DMS79 treated with DMSO at 0.1 percent for 48 hours (cell line): ENCODE results near the gene SIK1.
"Not testable (repeated sequence)": the region's sequence is repeated elsewhere in the genome, so short reads cannot be mapped to it uniquely, and the experiment has no call there.

Experiments
- DNase-seq: peaks from one replicate; lab custom pipeline; 2025; lab: John Stamatoyannopoulos, UW

Gene SIK1

DNA sequence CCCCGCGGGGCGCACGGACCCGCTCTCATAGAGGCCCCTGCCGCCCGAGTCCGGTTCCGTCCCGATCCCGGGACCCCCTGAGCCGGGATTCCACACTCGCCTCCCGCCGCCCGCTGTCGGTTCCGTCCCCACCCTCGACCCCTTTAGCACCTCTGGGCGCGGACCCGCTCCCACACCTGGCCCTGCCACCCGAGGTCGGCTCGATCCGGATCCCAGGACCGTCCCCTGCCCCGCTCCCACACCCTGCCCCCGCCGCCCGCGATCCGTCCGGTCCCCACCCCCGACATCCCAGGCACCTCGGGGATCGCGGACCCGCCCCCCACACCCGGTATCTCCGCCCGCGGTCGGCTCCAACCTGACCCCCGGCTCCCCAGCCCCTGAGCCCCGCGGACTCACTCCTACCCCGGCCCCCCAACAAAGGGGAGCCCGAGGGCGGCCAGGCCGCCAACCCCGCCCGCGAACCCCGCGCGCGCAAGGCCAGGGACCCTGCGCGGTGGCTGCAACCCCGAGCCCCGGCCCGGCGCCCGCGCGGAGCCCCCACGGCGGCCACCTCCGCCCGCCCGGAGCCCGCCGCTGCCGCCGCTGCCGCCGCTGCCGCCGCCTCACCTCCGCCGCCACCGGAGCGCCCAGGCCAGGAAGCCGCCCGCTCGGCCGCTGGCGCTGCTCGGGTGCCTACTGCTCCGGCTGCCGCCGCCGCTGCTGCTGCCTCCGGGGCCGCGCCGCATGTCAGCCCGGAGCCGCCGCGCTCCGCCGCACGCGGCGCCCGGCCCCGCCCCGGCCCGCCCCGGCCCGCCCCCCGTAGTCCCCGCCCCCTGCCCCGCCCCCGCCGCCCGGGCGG lies at the start of gene SIK1:
TSS of gene SIK1 (minus strand) at position 728 of the 838 bp plus-strand sequence. CDS start 953 bp downstream, outside the sequence.
- not testable (repeated sequence) for DNase-seq

DNA sequence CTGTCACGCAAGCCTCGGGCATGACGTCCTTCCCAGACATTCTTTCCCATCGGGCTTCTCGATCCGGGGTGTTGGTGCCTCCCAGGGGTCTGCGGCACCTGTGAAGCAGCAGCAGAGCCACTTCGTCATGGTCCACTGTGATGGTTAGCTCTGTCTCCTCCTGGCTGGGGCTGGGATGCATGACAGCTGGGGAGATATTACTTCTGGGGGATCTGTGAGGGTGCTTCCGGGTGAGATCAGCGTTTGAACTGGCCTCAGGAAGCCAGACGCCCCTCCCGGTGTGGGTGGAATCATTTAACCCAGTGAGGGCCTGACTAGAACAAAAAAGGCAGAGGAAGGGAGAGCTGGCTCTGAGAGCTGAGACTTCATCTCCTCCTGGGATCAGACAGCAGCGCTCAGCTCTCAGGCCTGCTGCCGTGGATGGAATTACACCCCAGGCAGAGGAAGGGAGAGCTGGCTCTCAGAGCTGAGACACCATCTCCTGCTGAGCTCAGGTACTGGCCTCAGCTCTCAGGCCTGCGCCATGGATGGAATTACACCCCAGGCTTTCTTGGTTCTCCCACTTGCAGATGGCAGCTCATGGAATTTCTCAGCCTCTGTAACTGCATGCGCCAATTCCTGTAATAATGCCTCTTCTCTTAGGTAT lies 44.8 kb upstream of the SIK1 start:
- not testable (repeated sequence) for DNase-seq

DNA sequence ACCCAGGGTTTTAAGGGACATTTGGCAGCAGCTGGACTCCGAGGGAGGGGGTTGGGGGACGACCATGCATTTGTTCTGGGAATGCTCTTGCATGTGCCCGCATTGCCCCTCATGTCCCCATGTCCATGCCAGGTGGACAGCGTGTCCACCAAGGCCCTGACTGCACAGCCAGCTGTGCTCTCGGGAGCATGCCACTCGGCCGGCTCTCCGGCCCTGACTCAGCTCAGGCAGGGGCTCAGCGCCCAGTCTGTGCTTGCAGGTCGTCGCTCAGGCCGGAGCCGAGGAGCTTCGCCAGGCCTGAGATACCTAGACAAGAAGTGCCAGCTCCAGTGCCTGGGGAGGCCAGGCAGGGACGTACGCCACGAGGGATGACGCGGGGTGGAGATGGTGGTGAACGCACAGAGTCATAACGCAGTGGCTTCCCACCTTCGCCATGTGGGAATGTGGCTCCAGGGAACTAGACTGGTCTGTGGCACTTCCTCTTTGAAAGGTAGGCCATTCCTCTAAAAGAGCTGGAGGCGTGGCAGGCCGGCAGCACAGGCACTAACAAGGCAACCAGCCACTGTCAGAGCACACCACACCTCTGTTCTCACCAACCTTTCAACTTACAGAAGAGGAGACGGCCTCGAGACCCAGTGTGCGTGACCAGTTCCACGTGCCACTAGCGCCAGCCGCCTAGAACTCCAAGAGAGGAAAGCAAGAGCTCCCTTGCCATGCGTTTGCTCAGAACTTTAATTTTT lies 43.0 kb upstream of the SIK1 start:
- not testable (repeated sequence) for DNase-seq

DNA sequence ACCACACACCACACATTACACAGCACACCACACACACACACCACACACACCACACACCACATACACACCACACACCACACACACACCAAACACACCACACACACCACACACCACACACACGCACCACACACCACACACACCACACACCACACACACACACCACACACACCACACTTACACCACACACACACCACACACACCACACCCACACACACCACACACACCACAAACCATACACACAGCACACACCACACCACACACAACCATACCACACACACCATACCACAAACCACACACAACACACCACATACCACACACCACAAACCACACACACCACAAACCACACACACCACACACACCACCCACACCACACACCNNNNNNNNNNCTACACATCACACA lies 40.9 kb upstream of the SIK1 start:
- DNase-seq: no peak

DNA sequence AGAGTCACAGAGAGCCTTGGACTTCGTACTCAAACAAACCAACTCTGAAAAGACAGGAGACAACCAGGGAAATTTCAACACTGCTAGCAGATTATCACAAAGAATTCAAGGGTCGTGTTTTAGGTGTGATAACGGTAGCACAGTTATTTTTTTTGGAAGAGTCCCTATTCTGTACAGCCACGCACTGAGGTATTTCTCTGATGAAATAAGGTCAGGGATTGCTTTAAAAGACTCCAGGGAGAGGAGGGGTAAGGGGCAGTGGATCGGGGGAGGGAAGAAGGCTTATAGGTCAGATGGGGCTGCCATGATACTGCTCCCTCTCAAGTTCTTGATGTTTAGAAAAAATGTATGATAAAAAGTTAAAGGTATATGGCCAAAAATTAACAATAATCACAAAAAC lies 38.2 kb upstream of the SIK1 start:
- not testable (repeated sequence) for DNase-seq

DNA sequence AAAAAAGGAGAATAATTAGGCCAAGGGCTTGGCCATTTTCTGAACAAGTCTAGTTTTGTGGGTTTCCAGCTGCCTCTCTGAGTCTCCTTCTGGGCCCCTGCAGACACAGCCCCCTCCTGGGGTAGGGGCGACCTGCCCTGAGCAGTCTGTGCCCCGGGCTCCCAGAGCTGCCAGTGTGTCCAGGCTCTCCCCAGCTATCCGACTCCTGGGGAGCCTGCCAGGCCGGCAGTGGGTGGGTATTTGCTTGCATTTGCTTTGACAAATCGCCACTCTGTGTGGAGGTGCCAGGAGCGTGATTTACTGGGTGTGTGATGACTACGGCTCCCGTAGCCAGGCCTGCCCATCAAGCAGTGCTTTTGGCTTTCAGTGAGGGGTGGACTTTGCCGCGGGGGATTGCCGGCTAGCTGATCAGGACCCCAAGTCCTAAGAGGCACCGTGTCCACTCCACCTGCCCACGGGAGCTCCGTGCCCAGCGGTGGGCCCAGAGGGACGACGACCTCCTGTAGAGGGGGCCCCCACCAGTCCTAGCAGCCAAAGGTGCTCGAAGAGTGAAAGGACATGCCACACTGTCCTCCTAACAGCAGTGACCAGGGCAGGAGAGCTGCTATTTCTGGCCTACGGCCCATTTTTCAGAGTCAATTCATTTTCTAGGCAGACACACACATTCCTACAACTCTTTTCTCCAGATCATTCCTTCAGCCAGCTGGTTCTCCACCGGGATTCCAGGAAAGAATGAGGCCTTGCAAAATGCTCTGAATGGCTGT lies 36.7 kb upstream of the SIK1 start:
- not testable (repeated sequence) for DNase-seq

DNA sequence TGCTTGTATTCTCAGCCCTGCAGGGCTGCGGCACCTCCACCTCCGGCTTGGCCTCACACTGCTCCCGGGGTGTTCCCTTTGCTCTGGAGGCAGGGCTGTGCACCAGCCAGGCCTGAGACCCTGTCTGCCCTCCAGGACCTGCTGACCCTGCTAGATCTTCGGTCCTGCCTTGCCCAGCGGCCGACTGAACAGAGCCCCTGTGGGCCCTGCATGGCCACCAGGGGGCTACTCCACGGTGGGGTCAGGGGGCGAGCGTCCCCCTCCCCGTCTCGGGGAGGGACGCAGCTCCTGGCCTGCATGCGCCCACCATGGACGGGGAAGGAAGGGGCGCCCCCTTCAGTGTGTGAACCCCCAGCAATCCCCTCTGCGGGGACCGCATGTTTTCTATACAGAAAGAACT lies 36.0 kb upstream of the SIK1 start:
- DNase-seq: not testable (repeated sequence)

DNA sequence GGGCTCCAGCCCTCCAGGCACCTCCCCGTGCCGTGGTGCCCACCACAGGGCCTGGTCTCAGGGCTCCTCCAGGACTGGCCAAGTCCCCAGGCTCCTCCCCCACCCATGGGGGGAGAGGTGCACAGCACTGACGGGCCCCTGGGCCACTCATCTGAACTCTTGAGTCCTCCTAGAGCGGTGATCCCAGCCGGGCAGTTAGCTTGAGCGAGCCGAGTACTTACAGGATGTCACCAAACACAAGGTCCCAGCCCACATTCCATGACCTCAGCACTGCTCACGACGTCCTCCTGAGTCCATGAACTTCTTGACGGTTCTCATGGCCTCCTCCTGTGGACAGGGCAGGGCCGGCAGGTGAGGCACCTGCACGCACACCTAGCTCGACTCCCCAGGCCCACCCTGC lies 33.5 kb upstream of the SIK1 start:
- not testable (repeated sequence) for DNase-seq

DNA sequence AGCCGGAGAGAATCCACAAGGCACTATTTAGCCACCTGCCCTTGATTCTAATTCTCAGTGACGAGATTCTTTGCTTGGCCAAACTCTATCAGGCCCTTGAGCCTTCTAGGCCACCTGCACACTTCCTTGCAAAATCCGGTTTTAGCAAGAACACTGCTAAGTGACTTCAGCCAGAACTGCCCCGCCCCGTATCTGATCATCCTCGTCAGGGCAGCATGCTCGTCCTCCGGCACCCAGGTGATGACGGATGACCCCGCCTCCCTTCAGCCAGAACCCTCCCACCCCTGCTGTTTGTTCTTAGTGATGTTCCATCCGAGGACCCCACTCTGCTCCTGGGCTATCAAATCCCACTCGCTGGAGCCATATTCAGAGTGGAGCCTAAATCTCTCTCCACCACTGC lies 32.1 kb upstream of the SIK1 start:
- DNase-seq: not testable (repeated sequence)

DNA sequence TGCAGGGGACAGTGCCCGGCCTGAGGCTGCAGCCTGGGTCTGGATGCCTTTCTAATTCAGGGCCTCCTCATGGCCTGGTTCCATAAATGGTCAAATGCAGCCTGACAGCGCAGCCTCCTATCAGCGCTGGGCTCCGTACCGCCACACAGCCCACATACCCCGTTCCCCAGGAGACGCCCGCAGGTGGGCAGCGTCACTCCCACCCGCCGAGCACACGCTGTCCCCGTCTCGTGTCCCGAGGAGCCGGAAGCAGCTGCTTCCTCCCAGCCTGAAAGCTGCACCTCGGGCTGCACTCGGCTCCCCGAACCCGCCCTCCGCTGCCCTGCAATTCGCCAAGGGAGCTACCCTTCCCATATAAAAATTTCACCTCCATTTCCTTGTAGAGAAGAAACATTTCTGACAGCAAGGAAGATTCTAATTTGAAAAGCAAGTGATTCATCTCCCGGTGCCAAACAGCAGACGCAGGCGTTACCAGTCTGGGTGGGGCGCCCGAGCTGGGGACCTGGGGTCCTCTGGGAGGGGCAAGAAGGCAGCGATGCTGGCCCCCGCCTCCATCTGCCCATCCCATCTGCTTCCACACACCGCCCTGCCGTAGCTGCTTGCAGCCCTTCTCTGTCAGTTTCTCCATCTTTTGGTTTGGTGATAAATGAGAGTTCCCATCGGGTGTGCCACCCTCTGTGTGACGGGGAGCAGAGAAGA lies 29.8 kb upstream of the SIK1 start:
- DNase-seq: not testable (repeated sequence)

DNA sequence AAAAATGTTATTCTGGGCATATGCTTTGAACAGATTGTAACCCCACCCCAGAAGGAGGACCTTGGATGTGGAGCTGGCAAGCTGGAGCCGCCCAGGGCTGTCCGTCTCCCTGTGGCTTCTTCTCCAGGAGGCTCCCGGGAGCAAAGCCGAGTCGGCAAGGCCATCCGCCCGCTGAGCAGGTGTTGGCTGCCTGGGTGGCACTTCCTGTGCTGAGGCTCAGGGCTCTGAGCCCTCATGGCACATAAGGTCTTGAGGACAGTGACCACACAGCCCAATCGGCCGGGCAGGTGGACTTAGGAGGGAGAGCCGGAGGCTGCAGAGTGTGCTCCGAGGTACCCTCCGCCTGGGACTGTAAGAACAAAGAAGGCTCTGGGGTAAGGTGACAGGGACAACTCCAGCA lies 28.8 kb upstream of the SIK1 start:
- not testable (repeated sequence) for DNase-seq

DNA sequence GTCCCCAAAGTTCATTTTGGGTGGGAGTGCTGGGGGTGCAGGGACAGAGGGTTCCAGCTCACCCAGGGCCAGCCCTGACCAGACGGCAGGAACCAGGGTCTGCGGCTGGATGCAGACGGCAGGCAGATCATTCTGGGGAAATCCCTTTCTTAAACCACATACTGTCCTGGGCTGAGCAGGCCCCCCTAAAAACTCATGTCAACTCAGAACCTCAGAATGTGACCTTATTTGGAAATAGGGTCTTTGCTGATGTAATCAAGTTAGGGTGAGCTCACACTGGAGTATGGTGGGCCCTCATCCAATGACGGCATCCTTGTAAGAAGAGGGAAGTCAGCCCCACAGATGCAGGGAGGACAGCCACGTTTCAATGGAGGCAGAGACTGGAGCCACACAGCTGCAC lies 27.2 kb upstream of the SIK1 start:
- DNase-seq: not testable (repeated sequence)

DNA sequence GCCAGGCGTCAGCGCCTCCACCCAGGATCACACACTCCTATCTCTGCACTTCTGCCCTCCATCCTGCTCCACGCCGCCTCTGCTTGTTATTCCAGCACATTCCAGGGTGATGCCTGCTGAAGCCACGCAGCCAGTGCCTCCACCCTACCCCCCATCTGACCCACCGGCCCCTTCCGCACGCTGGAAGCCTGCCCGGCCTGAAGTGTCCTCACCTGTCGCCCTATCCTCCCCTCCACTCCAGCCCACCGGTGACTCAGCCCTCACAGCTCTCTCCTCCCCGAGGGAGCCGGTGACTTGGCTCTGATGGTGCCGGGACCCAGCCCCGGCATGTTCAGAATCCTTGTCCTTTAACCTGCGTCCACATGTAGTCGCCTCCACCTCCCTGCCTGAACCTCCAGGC lies 24.9 kb upstream of the SIK1 start:
- not testable (repeated sequence) for DNase-seq

DNA sequence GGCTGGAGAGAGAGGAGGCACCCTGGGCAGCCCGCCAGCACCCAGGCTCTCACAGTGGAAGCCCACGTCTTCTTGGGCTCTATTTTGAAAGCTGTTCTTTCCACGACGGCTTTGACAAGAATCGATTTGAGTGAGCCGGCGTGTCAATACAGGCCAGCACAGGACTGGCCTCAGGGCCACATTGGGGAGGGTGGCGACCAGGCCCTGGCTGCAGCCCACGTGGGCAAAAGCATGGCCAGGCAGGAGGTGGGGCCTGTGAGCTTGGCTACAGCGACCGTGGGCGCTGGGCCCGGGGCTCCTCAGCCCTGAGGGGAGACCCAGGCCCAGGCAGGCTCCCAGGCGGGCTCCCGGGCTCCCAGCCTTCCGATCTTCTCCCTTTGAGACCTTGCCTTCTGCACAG lies 23.4 kb upstream of the SIK1 start:
- not testable (repeated sequence) for DNase-seq

DNA sequence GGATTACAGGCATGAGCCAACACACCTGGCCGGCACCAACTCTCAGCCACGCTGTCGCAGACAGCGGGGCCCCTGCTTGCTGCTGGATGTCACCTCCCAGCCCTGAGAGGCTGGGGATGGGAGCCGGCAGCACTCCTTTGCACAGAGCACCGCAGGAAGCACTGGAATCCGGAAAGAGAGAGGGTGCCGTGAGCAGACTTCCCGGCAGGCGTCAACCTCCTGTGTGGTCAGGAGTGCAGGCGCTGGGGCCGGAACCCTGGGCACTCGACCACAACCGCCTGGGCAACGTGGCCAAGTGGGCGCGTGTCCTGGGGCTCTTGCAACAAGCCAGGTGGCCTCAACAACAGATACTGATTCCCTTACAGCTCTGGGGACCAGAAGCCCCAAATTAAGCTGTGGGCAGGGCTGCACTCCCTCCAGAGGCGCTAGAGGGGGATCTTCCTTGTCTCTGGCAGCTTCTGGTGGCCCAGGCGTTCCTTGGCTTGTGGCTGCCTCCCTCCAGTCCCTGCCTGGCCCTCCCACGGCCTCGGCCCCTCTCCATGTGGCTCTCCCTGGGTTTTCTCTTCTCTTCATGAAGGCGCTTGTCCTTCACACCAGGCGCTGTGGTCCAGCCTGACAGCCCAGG lies 20.5 kb upstream of the SIK1 start:
- not testable (repeated sequence) for DNase-seq

DNA sequence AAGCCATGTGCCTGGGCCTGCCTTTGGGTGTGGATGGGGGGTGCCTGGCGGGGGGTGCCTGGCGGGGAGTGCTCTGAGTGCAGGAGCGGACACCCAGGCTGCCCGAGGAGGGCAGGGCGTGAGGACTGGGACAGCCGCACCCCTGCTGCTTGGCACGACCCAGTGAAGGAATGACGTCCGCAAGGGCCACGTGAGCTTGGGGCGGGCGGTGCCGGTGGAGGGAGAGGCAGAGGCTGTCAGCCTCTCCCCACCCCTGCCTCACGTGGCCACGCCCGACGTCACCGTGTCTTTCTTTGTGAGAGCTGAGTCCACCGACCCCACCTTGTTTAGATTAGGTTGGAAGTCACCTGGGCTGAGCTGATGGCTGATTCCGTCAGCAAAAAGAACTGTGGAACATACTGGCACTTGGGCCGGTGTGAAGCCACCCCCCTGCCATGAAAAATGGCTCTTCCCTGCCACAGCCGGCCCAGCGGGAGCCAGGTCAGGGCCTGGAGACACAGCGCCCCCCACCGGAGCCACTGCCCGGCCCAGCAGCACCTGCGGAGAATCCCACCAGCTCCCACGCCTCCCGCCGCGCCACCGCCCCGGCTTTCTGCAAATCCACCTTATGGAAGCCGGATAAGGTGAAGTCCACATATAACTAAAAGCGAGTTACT lies 19.5 kb upstream of the SIK1 start:
- DNase-seq: not testable (repeated sequence)

DNA sequence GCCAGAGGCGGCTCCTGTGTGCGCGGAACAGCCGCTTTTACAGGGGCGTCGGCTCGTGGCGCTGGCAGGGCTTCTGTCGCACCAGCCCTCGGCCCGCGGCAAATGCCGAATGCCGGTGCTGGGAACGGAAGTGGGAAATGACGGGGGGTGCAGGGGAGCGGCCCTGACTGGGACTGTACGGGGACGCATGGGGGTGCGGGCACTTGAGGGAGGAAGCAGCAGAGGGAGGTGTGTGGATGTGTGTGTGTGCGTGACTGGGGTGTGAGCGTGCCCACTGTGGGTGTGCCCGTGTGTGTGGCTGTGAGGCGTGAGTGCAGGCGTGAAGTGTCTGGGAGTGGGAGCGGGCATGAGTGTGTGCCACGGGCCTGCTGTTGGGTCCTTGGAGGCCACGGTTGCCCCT lies 17.6 kb upstream of the SIK1 start:
- DNase-seq: not testable (repeated sequence)

DNA sequence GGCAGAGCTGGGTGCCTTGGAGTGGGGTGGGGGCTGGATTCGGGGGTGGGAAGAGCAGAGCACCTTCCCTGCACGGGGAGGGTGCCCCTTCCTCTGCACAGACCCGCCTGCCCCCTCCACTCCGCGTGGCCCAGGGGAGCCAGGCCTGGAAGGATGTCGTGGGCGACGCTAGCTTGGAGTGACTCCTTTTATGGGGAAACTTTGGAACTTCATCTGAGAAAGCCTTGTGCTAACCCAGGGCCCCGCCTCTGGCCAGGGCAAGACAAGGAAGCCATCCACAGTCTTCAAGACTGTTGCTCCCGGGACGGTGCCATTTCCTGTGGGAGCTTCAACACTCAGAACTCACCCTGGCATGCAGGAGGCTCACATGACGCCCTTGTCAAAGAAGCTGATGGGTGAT lies 15.6 kb upstream of the SIK1 start:
- not testable (repeated sequence) for DNase-seq

DNA sequence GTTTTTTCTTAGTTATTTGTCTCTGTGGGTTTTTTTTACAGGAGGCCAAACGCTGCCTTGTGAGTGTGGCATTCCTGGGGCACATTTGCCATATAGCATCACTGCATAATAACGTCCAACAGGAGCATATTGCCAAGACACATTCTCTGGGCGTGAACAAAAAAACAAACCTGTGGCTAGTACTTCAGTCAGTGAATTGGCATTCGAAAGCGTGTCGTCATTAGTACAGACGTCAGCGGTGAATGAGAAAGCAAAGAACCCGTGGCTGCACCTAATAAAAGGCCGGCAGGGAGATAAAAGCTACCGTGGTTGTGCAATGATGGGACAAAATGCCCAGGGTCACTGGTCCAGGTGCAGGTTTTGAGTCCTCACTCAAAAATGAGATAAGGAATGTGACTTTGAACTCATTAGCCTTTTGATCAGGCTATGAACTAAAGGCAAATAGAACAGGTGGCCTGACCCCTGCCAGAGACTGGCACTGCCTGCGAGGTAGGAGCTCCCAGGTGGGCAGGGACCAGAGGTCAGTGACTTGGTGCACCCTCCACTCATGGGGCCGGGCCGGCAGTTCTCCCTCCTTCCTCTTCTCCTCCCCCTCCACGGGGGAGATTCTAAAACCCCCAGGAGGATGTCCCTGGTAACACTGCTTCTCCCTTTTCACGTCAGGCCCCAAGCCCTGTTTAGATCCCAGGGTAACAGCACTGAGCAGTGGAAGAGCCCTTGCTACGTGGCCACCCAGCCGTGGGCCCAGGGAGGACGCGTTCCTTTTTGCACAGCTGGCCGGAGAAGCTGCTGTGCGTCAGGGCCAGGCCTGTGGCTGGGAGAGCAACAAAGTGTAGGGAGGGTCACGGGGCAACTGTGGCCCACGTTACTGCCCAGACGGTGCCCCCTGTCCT lies 14.2 kb upstream of the SIK1 start:
- not testable (repeated sequence) for DNase-seq
